ENCODE data around the gene CYP20A1. TPM values are rescaled to one million over a fixed set of nuclear protein-coding genes. Genes with fewer than 3 reads are reported as not detected.

CYP20A1 gene
- total and polyA plus RNA-seq, 3 donors from 2014 or later: 16.9 to 40.8 (median 38.7) TPM

GRCh38 chr2:203310688-203311436, 72.0 kb downstream of the CYP20A1 start:
- WGBS, 2 donors: 87 to 91% methylated on average over 3 of the region's 3 CpGs
- TF ChIP-seq CTCF (IDR thresholded peaks at IDR 0.05) (no peak), POLR2A (IDR thresholded peaks at IDR 0.05) (no peak)

GRCh38 chr2:203326356-203326755, 87.5 kb downstream of the CYP20A1 start:
- DNase-seq: no peak
- 61 to 75% methylated on average over 1 of the region's 1 CpG for WGBS, 2 donors
- intact Hi-C loops (cut with DNase I; ENCODE audit: low total_unique reads): no loop called here

More at GRCh38 chr2:203310688-203311436, 72.0 kb downstream of the CYP20A1 start:
- Histone ChIP-seq H3K27ac (no peak overlapping the region), H3K4me1 (no peaks in the 10 kb centered on the region), H3K27me3 (no peaks in the 10 kb centered on the region), H3K9me3 (no peaks in the 10 kb centered on the region), H3K36me3 (ENCODE audit: low read depth, missing control alignments) (no peaks in the 10 kb centered on the region), H3K4me3 (no peak overlapping the region)
- no peak for DNase-seq
- intact Hi-C loops (cut with DNase I; ENCODE audit: low total_unique reads): no loop called here

GRCh38 chr2:203327582-203327900, 88.7 kb downstream of the CYP20A1 start:
- no peaks in the 10 kb centered on the region for H3K27me3 ChIP-seq
- H3K27ac ChIP-seq: peak overlapping the region; percentile 94 to 95
- intact Hi-C loops (cut with DNase I; ENCODE audit: low total_unique reads): no loop called here
- TF ChIP-seq CTCF (IDR thresholded peaks at IDR 0.05): no peak
- no peak for TF ChIP-seq POLR2A (IDR thresholded peaks at IDR 0.05)
- 4 to 6% methylated on average over 7 of the region's 7 CpGs for WGBS, 2 donors
- DNase-seq: peak; percentile 26
- H3K4me1 ChIP-seq: peaks cover 17% of the 10 kb centered on the region
- H3K36me3 ChIP-seq (ENCODE audit: low read depth, missing control alignments): no peaks in the 10 kb centered on the region
- peak overlapping the region; percentile 97 to 98 for H3K4me3 ChIP-seq
- H3K9me3 ChIP-seq: no peaks in the 10 kb centered on the region

More at GRCh38 chr2:203326356-203326755, 87.5 kb downstream of the CYP20A1 start:
- peak overlapping the region in 1 of 2 donors; percentile 95 for H3K27ac ChIP-seq
- H3K9me3 ChIP-seq: no peaks in the 10 kb centered on the region
- H3K36me3 ChIP-seq (ENCODE audit: low read depth, missing control alignments): no peaks in the 10 kb centered on the region
- H3K27me3 ChIP-seq: no peaks in the 10 kb centered on the region
- TF ChIP-seq POLR2A (IDR thresholded peaks at IDR 0.05): no peak
- H3K4me1 ChIP-seq: peaks cover 17% of the 10 kb centered on the region
- H3K4me3 ChIP-seq: no peak overlapping the region

- peak; percentile 91 for DNase-seq
- WGBS, 2 donors: 1% methylated on average over 29 to 98 of the region's 98 CpGs
- TF ChIP-seq CTCF (IDR thresholded peaks at IDR 0.05) (peak in 1 of 3 experiments; percentile 26), POLR2A (IDR thresholded peaks at IDR 0.05) (no peak)
- H3K4me3 ChIP-seq: peak within 1 kb of the TSS; percentile 97 to 98
- H3K9me3 ChIP-seq: no peaks in the 10 kb centered on the region
- peak within 1 kb of the TSS; percentile 94 to 95 for H3K27ac ChIP-seq
- no peaks in the 10 kb centered on the region for H3K27me3 ChIP-seq
- intact Hi-C loops (cut with DNase I; ENCODE audit: low total_unique reads): no loop called here
- no peaks in the 10 kb centered on the region for H3K36me3 ChIP-seq (ENCODE audit: low read depth, missing control alignments)
- peaks cover 17% of the 10 kb centered on the region for H3K4me1 ChIP-seq
Observed at GRCh38 chr2:203327901-203328759, 89.3 kb downstream of the CYP20A1 start, which contains the start of gene ABI2. ABI2 (plus strand) TSS chr2:203328394; CDS start chr2:203328515, 121 bp downstream.

All from testis (tissue), 3 donors.